HepG2 (cell line): ENCODE data around the gene IQCK. TPM values are rescaled to one million over a fixed set of nuclear protein-coding genes. Genes with fewer than 3 reads are reported as not detected.

ENCODE experiments used
- CBX5 ChIP-seq: sonication (generic); formaldehyde crosslinking; IDR thresholded peaks from 2 replicates; pipeline ENCODE4 v1.4.0; 2020; ENCODE audit warnings: missing genetic modification reagents, borderline replicate concordance
- HNRNPL ChIP-seq: fragments of 200-400 bp; formaldehyde crosslinking; IDR thresholded peaks from 2 replicates; pipeline ENCODE4 v1.6.1; 2017; ENCODE audit warnings: mild to moderate bottlenecking, low read depth, low read length
- MLLT10 ChIP-seq: sonication (generic); formaldehyde crosslinking; IDR thresholded peaks from 2 replicates; pipeline ENCODE4 v1.4.0; 2020; ENCODE audit warnings: missing genetic modification reagents
- NFAT5 ChIP-seq: sonication (generic); formaldehyde crosslinking; IDR thresholded peaks from 2 replicates; pipeline ENCODE4 v1.4.0; 2020; ENCODE audit warnings: missing genetic modification reagents
- NPAS2 ChIP-seq: sonication (generic); formaldehyde crosslinking; IDR thresholded peaks from 2 replicates; pipeline ENCODE4 v1.8.0; 2022; ENCODE audit warnings: mild to moderate bottlenecking, missing genetic modification reagents, borderline replicate concordance
- PRPF4 ChIP-seq: fragments of 200-400 bp; formaldehyde crosslinking; IDR thresholded peaks from 2 replicates; pipeline ENCODE4 v1.6.1; 2016; ENCODE audit warnings: low read length, low read depth; ENCODE audit not compliant: poor library complexity, severe bottlenecking
- RELA ChIP-seq: sonication (generic); formaldehyde crosslinking; IDR thresholded peaks from 2 replicates; pipeline ENCODE4 v1.4.0; 2020; ENCODE audit warnings: missing genetic modification reagents
- ZFP82 ChIP-seq: sonication (generic); formaldehyde crosslinking; IDR thresholded peaks from 2 replicates; pipeline ENCODE4 v1.5.1; 2020; ENCODE audit warnings: mild to moderate bottlenecking, missing genetic modification reagents, borderline replicate concordance
- ZNF253 ChIP-seq: sonication (generic); formaldehyde crosslinking; IDR thresholded peaks from 2 replicates; pipeline ENCODE4 v1.8.0; 2022; ENCODE audit warnings: mild to moderate bottlenecking, missing genetic modification reagents, borderline replicate concordance
- ZNF446 ChIP-seq: sonication (generic); formaldehyde crosslinking; IDR thresholded peaks from 2 replicates; pipeline ENCODE4 v1.5.0; 2020; ENCODE audit warnings: mild to moderate bottlenecking, missing genetic modification reagents
- ZNF549 ChIP-seq: sonication (generic); formaldehyde crosslinking; IDR thresholded peaks from 2 replicates; pipeline ENCODE4 v1.5.0; 2020; ENCODE audit warnings: missing genetic modification reagents
- ZNF598 ChIP-seq: sonication (generic); formaldehyde crosslinking; IDR thresholded peaks from 2 replicates; pipeline ENCODE4 v1.5.1; 2020; ENCODE audit warnings: mild to moderate bottlenecking, missing genetic modification reagents, borderline replicate concordance
- ZNF616 ChIP-seq: sonication (generic); formaldehyde crosslinking; IDR thresholded peaks from 2 replicates; pipeline ENCODE4 v1.5.0; 2020; ENCODE audit warnings: low read depth, mild to moderate bottlenecking, missing genetic modification reagents
- ZNF710 ChIP-seq: sonication (generic); formaldehyde crosslinking; IDR thresholded peaks from 2 replicates; pipeline ENCODE4 v1.5.0; 2020; ENCODE audit warnings: mild to moderate bottlenecking, missing genetic modification reagents, borderline replicate concordance
- polyA plus RNA-seq, 8 experiments: library from polyadenylated mRNA; depleted of rRNA in 3 of 8; stranded (reverse) in 7 of 8; unstranded in 1 of 8; fragments of >200 nt; fragmentation: Illumina TruSeq in 4 of 8; extraction: Trizol in 4 of 8; gene quantifications; 2 replicates each; pipeline versions ENCODE4 v1.2.1 to v1.2.3, GENCODE V29; 2011 to 2016; ENCODE audit warnings: low read depth in 4 of 8, missing spikeins in 1 of 8, mixed read lengths in 1 of 8; ENCODE audit not compliant: insufficient read depth in 1 of 8
- total RNA-seq, 5 experiments: library from RNA; depleted of rRNA; stranded (reverse); fragments of >200 nt; fragmentation: Illumina TruSeq; extraction: Trizol; gene quantifications; 2 replicates each; pipeline ENCODE4 v1.2.3, GENCODE V29; 2016; ENCODE audit warnings: low read depth in 1 of 5
- TF ChIP-seq, protein P1 (sequence below): sonication (generic); formaldehyde crosslinking; IDR thresholded peaks from 2 replicates; pipeline ENCODE4 v1.4.0; 2020; ENCODE audit warnings: missing genetic modification reagents, borderline replicate concordance
- TF ChIP-seq, protein P2 (sequence below): sonication (generic); formaldehyde crosslinking; IDR thresholded peaks from 2 replicates; pipeline ENCODE4 v1.5.0; 2020; ENCODE audit warnings: missing genetic modification reagents, mild to moderate bottlenecking, borderline replicate concordance
- TF ChIP-seq, protein P3 (sequence below): sonication (generic); formaldehyde crosslinking; IDR thresholded peaks from 2 replicates; pipeline ENCODE4 v1.4.0; 2020; ENCODE audit warnings: missing genetic modification reagents

The IQCK gene
- total and polyA plus RNA-seq, 2 of the 13 experiments (the other 11 are each of a cell fraction or from before 2014, with no cell fraction given), result 5.1 to 7.3 TPM

DNA sequence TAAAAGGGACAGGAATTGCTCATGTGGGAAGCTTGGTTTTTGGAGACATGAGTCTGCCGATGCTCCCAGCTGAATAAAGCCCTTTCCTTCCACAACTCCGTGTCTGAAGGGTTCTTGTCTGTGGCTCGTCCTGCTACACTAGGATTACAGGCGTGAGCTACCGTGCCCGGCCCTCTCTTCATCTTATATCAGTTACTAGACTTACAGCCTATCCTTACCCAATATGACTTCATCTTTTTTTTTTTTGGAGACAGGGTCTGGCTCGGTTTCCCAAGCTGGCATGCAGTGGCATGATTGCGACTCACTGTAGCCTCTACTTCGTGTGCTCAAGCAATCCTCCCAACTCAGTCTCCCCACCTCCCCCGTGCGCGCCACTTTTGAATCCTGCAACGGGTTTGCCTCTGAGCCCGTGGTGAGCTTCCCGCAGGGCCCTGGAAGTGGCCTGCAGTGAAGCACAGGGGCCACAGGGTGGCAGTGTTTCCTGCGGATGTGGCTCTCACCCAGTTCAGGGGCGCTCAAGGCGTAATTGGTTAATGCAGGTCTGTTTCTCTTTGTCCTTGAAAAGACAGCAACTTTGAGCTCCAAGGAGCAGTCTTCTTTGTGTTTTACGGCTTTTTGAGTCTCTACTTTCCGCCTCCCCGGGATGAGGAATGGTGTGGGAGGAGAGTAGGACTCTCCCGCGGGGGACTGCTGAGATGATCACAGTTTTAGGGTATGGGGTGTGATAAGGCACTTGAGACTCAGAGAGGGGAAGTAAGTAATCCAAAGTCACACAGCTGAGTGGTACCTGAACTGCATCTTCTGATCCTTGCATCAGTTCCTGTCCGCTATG lies 189.3 kb downstream of the IQCK start (continued):
- TF ChIP-seq, protein P1, sequence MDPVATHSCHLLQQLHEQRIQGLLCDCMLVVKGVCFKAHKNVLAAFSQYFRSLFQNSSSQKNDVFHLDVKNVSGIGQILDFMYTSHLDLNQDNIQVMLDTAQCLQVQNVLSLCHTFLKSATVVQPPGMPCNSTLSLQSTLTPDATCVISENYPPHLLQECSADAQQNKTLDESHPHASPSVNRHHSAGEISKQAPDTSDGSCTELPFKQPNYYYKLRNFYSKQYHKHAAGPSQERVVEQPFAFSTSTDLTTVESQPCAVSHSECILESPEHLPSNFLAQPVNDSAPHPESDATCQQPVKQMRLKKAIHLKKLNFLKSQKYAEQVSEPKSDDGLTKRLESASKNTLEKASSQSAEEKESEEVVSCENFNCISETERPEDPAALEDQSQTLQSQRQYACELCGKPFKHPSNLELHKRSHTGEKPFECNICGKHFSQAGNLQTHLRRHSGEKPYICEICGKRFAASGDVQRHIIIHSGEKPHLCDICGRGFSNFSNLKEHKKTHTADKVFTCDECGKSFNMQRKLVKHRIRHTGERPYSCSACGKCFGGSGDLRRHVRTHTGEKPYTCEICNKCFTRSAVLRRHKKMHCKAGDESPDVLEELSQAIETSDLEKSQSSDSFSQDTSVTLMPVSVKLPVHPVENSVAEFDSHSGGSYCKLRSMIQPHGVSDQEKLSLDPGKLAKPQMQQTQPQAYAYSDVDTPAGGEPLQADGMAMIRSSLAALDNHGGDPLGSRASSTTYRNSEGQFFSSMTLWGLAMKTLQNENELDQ, result no peak
- TF ChIP-seq CBX5 (CRISPR knock-in tag) (no peak; the same call in 1 of the 2 replicates), ZNF710 (CRISPR knock-in tag) (no peak), ZNF253 (no peak), MLLT10 (CRISPR knock-in tag) (no peak), ZNF549 (CRISPR knock-in tag) (no peak), ZNF446 (CRISPR knock-in tag) (no peak), NFAT5 (CRISPR knock-in tag) (no peak), ZNF616 (CRISPR knock-in tag) (no peak), ZNF598 (CRISPR knock-in tag) (0 out of 2 replicates have a peak, but pooled peaks have one; percentile 53), PRPF4 (no peak), HNRNPL (no peak), ZFP82 (no peak), RELA (CRISPR knock-in tag) (no peak), NPAS2 (CRISPR knock-in tag) (no peak)
- TF ChIP-seq, protein P2, sequence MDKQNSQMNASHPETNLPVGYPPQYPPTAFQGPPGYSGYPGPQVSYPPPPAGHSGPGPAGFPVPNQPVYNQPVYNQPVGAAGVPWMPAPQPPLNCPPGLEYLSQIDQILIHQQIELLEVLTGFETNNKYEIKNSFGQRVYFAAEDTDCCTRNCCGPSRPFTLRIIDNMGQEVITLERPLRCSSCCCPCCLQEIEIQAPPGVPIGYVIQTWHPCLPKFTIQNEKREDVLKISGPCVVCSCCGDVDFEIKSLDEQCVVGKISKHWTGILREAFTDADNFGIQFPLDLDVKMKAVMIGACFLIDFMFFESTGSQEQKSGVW (CRISPR knock-in tag), result no peak
- TF ChIP-seq, protein P3, sequence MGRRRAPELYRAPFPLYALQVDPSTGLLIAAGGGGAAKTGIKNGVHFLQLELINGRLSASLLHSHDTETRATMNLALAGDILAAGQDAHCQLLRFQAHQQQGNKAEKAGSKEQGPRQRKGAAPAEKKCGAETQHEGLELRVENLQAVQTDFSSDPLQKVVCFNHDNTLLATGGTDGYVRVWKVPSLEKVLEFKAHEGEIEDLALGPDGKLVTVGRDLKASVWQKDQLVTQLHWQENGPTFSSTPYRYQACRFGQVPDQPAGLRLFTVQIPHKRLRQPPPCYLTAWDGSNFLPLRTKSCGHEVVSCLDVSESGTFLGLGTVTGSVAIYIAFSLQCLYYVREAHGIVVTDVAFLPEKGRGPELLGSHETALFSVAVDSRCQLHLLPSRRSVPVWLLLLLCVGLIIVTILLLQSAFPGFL (CRISPR knock-in tag), result no peak
